GM23338 (cell line): ENCODE data around the gene PPP1R2. TPM values are rescaled to one million over a fixed set of nuclear protein-coding genes. Genes with fewer than 3 reads are reported as not detected.

Source experiments
- ATAC-seq: fragments of 200-7000 bp; cut with Tn5 transposase; 3 replicates; pipeline ENCODE4 v1.9.1; 2020
- DNase-seq: peaks from one replicate; pipeline ENCODE4 v3.0.0-alpha.2; 2015; ENCODE audit warnings: low spot score
- H2AFZ ChIP-seq: fragments of 200-600 bp; sonication (generic); 2 replicates; pipeline ENCODE4 v1.8.0; 2016; ENCODE audit warnings: antibody characterized with exemption, mild to moderate bottlenecking, moderate library complexity
- H3F3A ChIP-seq: fragments of 200-600 bp; sonication (generic); replicated peaks from 2 replicates; pipeline ENCODE4 v1.8.0; 2017; ENCODE audit warnings: antibody characterized with exemption, mixed run types, low read depth
- H3K27ac ChIP-seq: fragments of 200-600 bp; sonication (generic); 2 replicates; pipeline ENCODE4 v1.6.1; 2016; ENCODE audit warnings: low read depth
- H3K27me3 ChIP-seq: fragments of 200-600 bp; sonication (generic); 2 replicates; pipeline ENCODE4 v1.8.0; 2016; ENCODE audit warnings: mild to moderate bottlenecking, mixed run types, moderate library complexity; ENCODE audit not compliant: insufficient read depth
- H3K36me3 ChIP-seq: fragments of 200-600 bp; sonication (generic); 2 replicates; pipeline ENCODE4 v1.8.0; 2016; ENCODE audit warnings: mild to moderate bottlenecking; ENCODE audit not compliant: insufficient read depth
- H3K4me1 ChIP-seq: fragments of 200-600 bp; sonication (generic); 2 replicates; pipeline ENCODE4 v1.8.0; 2016; ENCODE audit warnings: mild to moderate bottlenecking, moderate library complexity; ENCODE audit not compliant: insufficient read depth
- H3K4me2 ChIP-seq: fragments of 200-600 bp; sonication (generic); 2 replicates; pipeline ENCODE4 v1.7.1; 2017; ENCODE audit warnings: mixed run types
- H3K4me3 ChIP-seq: fragments of 200-600 bp; sonication (generic); 2 replicates; pipeline ENCODE4 v1.6.1; 2016; ENCODE audit warnings: mixed run types
- H3K79me2 ChIP-seq: fragments of 200-600 bp; sonication (generic); replicated peaks from 2 replicates; pipeline ENCODE4 v1.8.0; 2017; ENCODE audit warnings: mild to moderate bottlenecking; ENCODE audit not compliant: insufficient read depth
- H3K9me2 ChIP-seq: fragments of 200-600 bp; sonication (generic); 2 replicates; pipeline ENCODE4 v1.8.0; 2017; ENCODE audit not compliant: insufficient read depth
- H4K20me1 ChIP-seq: fragments of 200-600 bp; sonication (generic); replicated peaks from 2 replicates; pipeline ENCODE4 v1.8.0; 2017; ENCODE audit warnings: mild to moderate bottlenecking; ENCODE audit not compliant: insufficient read depth
- H3K27ac Mint-ChIP-seq: 2 replicates; pipeline ENCODE4 v1.8.0; 2020; ENCODE audit warnings: inconsistent platforms, mild to moderate bottlenecking, moderate library complexity, mixed read lengths
- H3K27me3 Mint-ChIP-seq: 3 replicates; pipeline ENCODE4 v1.8.0; 2022; ENCODE audit warnings: low read depth, mild to moderate bottlenecking, moderate library complexity, mixed read lengths, inconsistent platforms; ENCODE audit not compliant: insufficient read depth, poor library complexity
- H3K36me3 Mint-ChIP-seq: 3 replicates; pipeline ENCODE4 v1.8.0; 2021; ENCODE audit warnings: low read depth, mild to moderate bottlenecking, inconsistent platforms, moderate library complexity, mixed read lengths
- H3K4me1 Mint-ChIP-seq: 3 replicates; pipeline ENCODE4 v1.8.0; 2020; ENCODE audit warnings: mild to moderate bottlenecking, inconsistent platforms, mixed read lengths
- H3K4me3 Mint-ChIP-seq: 3 replicates; pipeline ENCODE4 v1.8.0; 2021; ENCODE audit warnings: moderate library complexity, mild to moderate bottlenecking, inconsistent platforms, mixed read lengths
- H3K9me3 Mint-ChIP-seq: 3 replicates; pipeline ENCODE4 v1.8.0; 2020; ENCODE audit warnings: moderate library complexity, mild to moderate bottlenecking, inconsistent platforms, mixed read lengths
- CREB1 ChIP-seq: fragments of 250-450 bp; sonication (Bioruptor Pico); IDR thresholded peaks from 2 replicates; pipeline ENCODE4 v1.5.0; 2020; ENCODE audit warnings: low read depth, mild to moderate bottlenecking, moderate library complexity
- EZH2phosphoT487 ChIP-seq: fragments of 200-600 bp; sonication (generic); IDR thresholded peaks from one replicate; pipeline ENCODE4 v1.8.1; 2018; ENCODE audit warnings: antibody characterized with exemption; ENCODE audit not compliant: unreplicated experiment
- POLR2AphosphoS5 ChIP-seq: IDR thresholded peaks from 2 replicates; pipeline ENCODE4 v1.6.1; 2016; ENCODE audit warnings: antibody characterized with exemption, low read depth
- REST ChIP-seq: IDR thresholded peaks from one replicate; pipeline ENCODE4 v1.6.1; 2018; ENCODE audit warnings: antibody characterized with exemption; ENCODE audit not compliant: unreplicated experiment
- STAT1 ChIP-seq: IDR thresholded peaks from one replicate; pipeline ENCODE4 v1.6.1; 2016; ENCODE audit warnings: antibody characterized with exemption; ENCODE audit not compliant: unreplicated experiment
- ZNF462 ChIP-seq: fragments of 250-450 bp; sonication (Bioruptor Pico); IDR thresholded peaks from 2 replicates; pipeline ENCODE4 v1.5.0; 2020; ENCODE audit warnings: mild to moderate bottlenecking, moderate library complexity
- polyA plus RNA-seq: library from polyadenylated mRNA; unstranded; fragments of >200 nt; fragmentation: Nextera tagmentation; extraction: Ambion mirVana; gene quantifications from 2 replicates; pipeline ENCODE4 v1.2.1, GENCODE V29; 2016
- total RNA-seq: library from RNA; depleted of rRNA; stranded (reverse); fragments of >200 nt; shearing (Covaris generic); gene quantifications from 2 replicates; pipeline ENCODE4 v1.2.3, GENCODE V29; 2014

Gene PPP1R2
- total and polyA plus RNA-seq, 2 experiments from 2014 or later, result 45.9 to 46.8 TPM

GRCh38 chr3:195554458-195554857 lies 11.3 kb upstream of the PPP1R2 start (continued):
- TF ChIP-seq ZNF462 (CRISPR knock-in tag) (no peak), REST (no peak), STAT1 (no peak), EZH2phosphoT487 (no peak)

GRCh38 chr3:195553268-195553667 lies 10.1 kb upstream of the PPP1R2 start:
- TF ChIP-seq CREB1 (CRISPR knock-in tag) (no peak), POLR2AphosphoS5 (no peak), ZNF462 (CRISPR knock-in tag) (no peak)
- H3K9me3 Mint-ChIP-seq, result no peaks in the 10 kb centered on the region; the same call in 2 of the 3 replicates
- H3K4me1 Mint-ChIP-seq, result peaks cover 29% of the 10 kb centered on the region
- no peaks in the 10 kb centered on the region for H3K9me2 ChIP-seq
- ATAC-seq (no peak), DNase-seq (no peak)
- no peak overlapping the region for H3K4me3 ChIP-seq
- no peaks in the 10 kb centered on the region for H3F3A ChIP-seq
- H3K27ac ChIP-seq, result no peak overlapping the region
- no peak overlapping the region for H2AFZ ChIP-seq
- peaks cover 18% of the 10 kb centered on the region for H3K27me3 Mint-ChIP-seq
- H4K20me1 ChIP-seq, result no peaks in the 10 kb centered on the region
- H3K36me3 Mint-ChIP-seq, result no peaks in the 10 kb centered on the region
- no peaks in the 10 kb centered on the region for H3K27me3 ChIP-seq
- no peak overlapping the region for H3K4me3 Mint-ChIP-seq
- no peaks in the 10 kb centered on the region for H3K79me2 ChIP-seq
- H3K4me2 ChIP-seq, result no peak overlapping the region
- H3K4me1 ChIP-seq, result peaks cover 9% of the 10 kb centered on the region
- no peaks in the 10 kb centered on the region for H3K36me3 ChIP-seq
- H3K27ac Mint-ChIP-seq, result no peak overlapping the region
